Measurements from ENCODE around the gene SMIM31.

Gene SMIM31

GRCh38 chr4:164828955-164829354 is 75.0 kb downstream of the SMIM31 start:
- no peak for TF ChIP-seq ZFX (IDR thresholded peaks at IDR 0.05; ENCODE audit: borderline replicate concordance)
- no peak for TF ChIP-seq CTCF (IDR thresholded peaks at IDR 0.05)
- no peak overlapping the region for H3K27ac ChIP-seq

GRCh38 chr4:164846566-164846965 is 92.6 kb downstream of the SMIM31 start:
- TF ChIP-seq ZFX (IDR thresholded peaks at IDR 0.05; ENCODE audit: borderline replicate concordance) (no peak), CTCF (IDR thresholded peaks at IDR 0.05) (no peak)
- no peak overlapping the region for H3K27ac ChIP-seq

DNA sequence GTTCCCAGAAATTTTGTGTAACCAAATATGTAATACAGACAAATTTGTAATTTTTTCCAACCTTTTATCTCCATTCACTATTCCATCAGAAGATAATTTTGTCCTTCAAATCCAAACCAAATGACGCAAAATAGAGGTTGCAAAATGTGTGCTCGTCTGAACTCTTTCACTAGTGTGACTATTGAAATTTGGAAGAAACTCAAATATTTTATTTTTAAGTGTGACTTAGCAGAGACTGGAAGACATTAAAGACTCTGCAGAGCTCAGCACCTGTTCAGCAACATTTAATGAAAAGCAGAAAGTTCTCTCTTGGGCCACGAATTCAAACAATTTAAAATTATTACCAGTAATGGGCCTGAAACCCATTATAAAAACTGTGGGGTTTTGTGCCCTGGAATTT is 93.1 kb downstream of the SMIM31 start:
- no peak overlapping the region for H3K27ac ChIP-seq
- TF ChIP-seq ZFX (IDR thresholded peaks at IDR 0.05; ENCODE audit: borderline replicate concordance) (no peak), CTCF (IDR thresholded peaks at IDR 0.05) (no peak)

GRCh38 chr4:164847967-164848649 is 94.2 kb downstream of the SMIM31 start:
- TF ChIP-seq ZFX (IDR thresholded peaks at IDR 0.05; ENCODE audit: borderline replicate concordance) (no peak), CTCF (IDR thresholded peaks at IDR 0.05) (no peak)
- H3K27ac ChIP-seq: no peak overlapping the region
